Keratinocyte (primary cell): ENCODE data around the gene SPAG16. TPM values are rescaled to one million over a fixed set of nuclear protein-coding genes. Genes with fewer than 3 reads are reported as not detected.

Source experiments
- DNase-seq: peaks from one replicate; pipeline ENCODE4 v3.0.0-alpha.2; 2011; ENCODE audit warnings: low read depth, missing footprints, low spot score
- FAIRE-seq: peaks from 2 replicates; lab custom pipeline; 2011; peaks lifted over from hg19 to GRCh38; lab: Jason Lieb, UNC
- H2AFZ ChIP-seq: 2 replicates; pipeline ENCODE4 v1.6.0; 2012; ENCODE audit warnings: low read length, control low read depth, inconsistent platforms; ENCODE audit not compliant: control insufficient read depth
- H3K27ac ChIP-seq: 2 replicates; pipeline ENCODE4 v1.5.1; 2011; ENCODE audit warnings: low read length; ENCODE audit not compliant: control insufficient read depth, insufficient read depth
- H3K27me3 ChIP-seq: 3 replicates; pipeline ENCODE4 v1.6.0; 2011; ENCODE audit warnings: low read length; ENCODE audit not compliant: control insufficient read depth, insufficient read depth; ENCODE audit errors: extremely low read depth
- H3K36me3 ChIP-seq, 2 experiments: 2 replicates in 1 of 2; 3 replicates in 1 of 2; pipeline ENCODE4 v1.5.1; 2011; ENCODE audit warnings: low read length in 2 of 2, mild to moderate bottlenecking in 1 of 2; ENCODE audit not compliant: control insufficient read depth in 2 of 2, insufficient read depth in 2 of 2; ENCODE audit errors: extremely low read depth in 1 of 2
- H3K4me1 ChIP-seq: 3 replicates; pipeline ENCODE4 v1.5.1; 2011; ENCODE audit warnings: low read length; ENCODE audit not compliant: control insufficient read depth, insufficient read depth; ENCODE audit errors: extremely low read depth
- H3K4me2 ChIP-seq: 3 replicates; pipeline ENCODE4 v1.6.0; 2011; ENCODE audit warnings: low read depth, low read length; ENCODE audit not compliant: control insufficient read depth, insufficient read depth; ENCODE audit errors: extremely low read depth
- H3K4me3 ChIP-seq, 3 experiments: fragments of 200-600 bp in 1 of 3; sonication (generic) in 1 of 3; 2 replicates in 2 of 3; 3 replicates in 1 of 3; pipeline ENCODE4 v1.5.1; 2011 to 2016; ENCODE audit warnings: low read length in 3 of 3, mild to moderate bottlenecking in 3 of 3, control low read depth in 2 of 3, inconsistent platforms in 1 of 3, low read depth in 1 of 3, mixed read lengths in 1 of 3, mixed run types in 1 of 3, moderate library complexity in 1 of 3; ENCODE audit not compliant: control insufficient read depth in 2 of 3, insufficient read depth in 2 of 3; ENCODE audit errors: extremely low read depth in 1 of 3
- H3K79me2 ChIP-seq: 2 replicates; pipeline ENCODE4 v1.6.0; 2012; ENCODE audit warnings: low read length; ENCODE audit not compliant: control insufficient read depth, insufficient read depth
- H3K9ac ChIP-seq: 3 replicates; pipeline ENCODE4 v1.6.0; 2011; ENCODE audit warnings: low read length; ENCODE audit not compliant: control insufficient read depth, insufficient read depth; ENCODE audit errors: extremely low read depth
- H3K9me1 ChIP-seq: 3 replicates; pipeline ENCODE4 v1.6.0; 2011; ENCODE audit warnings: low read length; ENCODE audit not compliant: control insufficient read depth, insufficient read depth; ENCODE audit errors: extremely low read depth
- H3K9me3 ChIP-seq: 2 replicates; pipeline ENCODE4 v1.5.1; 2012; ENCODE audit warnings: low read depth, low read length; ENCODE audit not compliant: control insufficient read depth
- H4K20me1 ChIP-seq: 3 replicates; pipeline ENCODE4 v1.6.0; 2011; ENCODE audit warnings: low read length; ENCODE audit not compliant: control insufficient read depth, insufficient read depth; ENCODE audit errors: extremely low read depth
- EZH2 ChIP-seq: IDR thresholded peaks from one replicate; pipeline ENCODE4 v1.6.1; 2012; ENCODE audit warnings: inconsistent platforms, mild to moderate bottlenecking, low read length, moderate library complexity
- dilution Hi-C: fragments of 300-500 bp; cut with MboI; formaldehyde crosslinking; loops from one replicate; pipeline ENCODE4 v1.7.0; 2020; ENCODE audit warnings: low sequenced_read_pairs; ENCODE audit not compliant: extremely low pct_ligation_motif_present
- polyA plus RNA-seq, 5 experiments: library from polyadenylated mRNA; depleted of rRNA in 3 of 5; stranded (reverse) in 3 of 5; stranded (forward) in 1 of 5; unstranded in 1 of 5; fragments of >200 nt; gene quantifications; 1 replicate in 1 of 5; 2 replicates in 3 of 5; 3 replicates in 1 of 5; pipeline versions ENCODE4 v1.2.1 to v1.2.3, GENCODE V29; 2011 to 2012; ENCODE audit warnings: missing spikeins in 2 of 5, low read depth in 1 of 5, low replicate concordance in 1 of 5
- TF ChIP-seq, protein P1 (sequence below), 3 experiments: IDR thresholded peaks in 1 of 3; conservative IDR thresholded peaks in 1 of 3; optimal IDR thresholded peaks in 1 of 3; 2 replicates in 2 of 3; 3 replicates in 1 of 3; pipeline versions ENCODE3 to v1.5.1; 2011; ENCODE audit warnings: low read length in 3 of 3, mild to moderate bottlenecking in 3 of 3, moderate library complexity in 2 of 3, control low read depth in 1 of 3, inconsistent platforms in 1 of 3; ENCODE audit not compliant: insufficient read depth in 2 of 3; ENCODE audit errors: extremely low read depth in 1 of 3

Gene SPAG16
- polyA plus RNA-seq, 1 donor (not counting 4 experiments of a cell fraction or from before 2014, with no cell fraction given): 19.6 TPM

DNA sequence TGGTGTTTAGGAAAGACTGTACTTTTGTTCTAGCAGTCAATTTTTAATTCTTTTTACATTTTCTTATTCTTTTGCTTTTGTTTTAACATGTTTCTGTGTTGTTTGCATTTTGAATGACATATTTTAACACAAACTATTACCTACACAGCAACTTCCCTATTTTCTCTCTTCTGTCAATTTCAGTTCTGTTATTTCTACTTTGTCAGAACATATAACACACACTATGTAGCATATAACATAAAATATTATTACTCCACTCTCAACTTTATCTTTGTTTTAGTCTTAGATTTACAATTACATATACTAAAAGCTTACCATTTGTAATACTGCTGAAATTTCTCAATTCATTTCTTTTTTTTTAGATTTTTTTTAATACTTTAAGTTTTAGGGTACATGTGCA is 753.9 kb downstream of the SPAG16 start:
- Histone ChIP-seq H3K4me3 (no peak overlapping the region), H3K9me3 (no peaks in the 10 kb centered on the region), H3K36me3 (no peaks in the 10 kb centered on the region), H3K79me2 (no peaks in the 10 kb centered on the region), H3K27me3 (no peaks in the 10 kb centered on the region), H3K4me1 (no peaks in the 10 kb centered on the region), H2AFZ (no peak overlapping the region), H3K4me2 (no peak overlapping the region), H4K20me1 (no peaks in the 10 kb centered on the region), H3K9ac (no peak overlapping the region), H3K9me1 (no peaks in the 10 kb centered on the region), H3K27ac (no peak overlapping the region)
- DNase-seq (no peak), FAIRE-seq (no peak)
- dilution Hi-C loops: no loop called here
- TF ChIP-seq, protein P1, sequence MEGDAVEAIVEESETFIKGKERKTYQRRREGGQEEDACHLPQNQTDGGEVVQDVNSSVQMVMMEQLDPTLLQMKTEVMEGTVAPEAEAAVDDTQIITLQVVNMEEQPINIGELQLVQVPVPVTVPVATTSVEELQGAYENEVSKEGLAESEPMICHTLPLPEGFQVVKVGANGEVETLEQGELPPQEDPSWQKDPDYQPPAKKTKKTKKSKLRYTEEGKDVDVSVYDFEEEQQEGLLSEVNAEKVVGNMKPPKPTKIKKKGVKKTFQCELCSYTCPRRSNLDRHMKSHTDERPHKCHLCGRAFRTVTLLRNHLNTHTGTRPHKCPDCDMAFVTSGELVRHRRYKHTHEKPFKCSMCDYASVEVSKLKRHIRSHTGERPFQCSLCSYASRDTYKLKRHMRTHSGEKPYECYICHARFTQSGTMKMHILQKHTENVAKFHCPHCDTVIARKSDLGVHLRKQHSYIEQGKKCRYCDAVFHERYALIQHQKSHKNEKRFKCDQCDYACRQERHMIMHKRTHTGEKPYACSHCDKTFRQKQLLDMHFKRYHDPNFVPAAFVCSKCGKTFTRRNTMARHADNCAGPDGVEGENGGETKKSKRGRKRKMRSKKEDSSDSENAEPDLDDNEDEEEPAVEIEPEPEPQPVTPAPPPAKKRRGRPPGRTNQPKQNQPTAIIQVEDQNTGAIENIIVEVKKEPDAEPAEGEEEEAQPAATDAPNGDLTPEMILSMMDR (optimal IDR thresholded peaks at IDR 0.05 in 1 of 3, IDR thresholded peaks at IDR 0.05 in 1 of 3, conservative IDR thresholded peaks at IDR 0.05 in 1 of 3; ENCODE audit: extremely low read depth in 1 of 3, insufficient read depth in 2 of 3, low read length in 3 of 3): no peak
- TF ChIP-seq EZH2: no peak

DNA sequence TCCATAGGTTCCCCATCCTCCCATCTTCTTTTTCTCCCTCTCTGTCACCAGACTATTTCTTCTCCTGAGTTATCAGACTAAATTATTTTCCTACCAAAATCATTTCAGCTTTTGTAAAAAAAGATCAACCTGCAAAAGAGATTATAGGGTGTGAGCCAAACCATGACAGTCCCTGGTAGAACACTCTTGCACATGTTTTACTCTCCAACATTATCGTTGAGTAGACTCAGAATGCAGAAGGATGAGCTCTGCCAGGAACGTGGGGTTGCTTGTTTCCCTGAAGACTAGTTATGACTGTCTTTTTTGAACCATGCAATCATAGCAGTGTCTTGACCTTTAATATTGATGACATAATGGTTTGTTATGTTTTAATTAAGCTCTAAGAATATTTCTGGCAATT is 766.5 kb downstream of the SPAG16 start:
- no peak overlapping the region for H3K4me3 ChIP-seq

More for the DNA sequence above, 766.5 kb downstream of the SPAG16 start:
- H3K4me2 ChIP-seq: no peak overlapping the region
- no peaks in the 10 kb centered on the region for H3K4me1 ChIP-seq
- H2AFZ ChIP-seq: no peak overlapping the region
- no peak for FAIRE-seq
- dilution Hi-C loops: no loop called here
- H3K27me3 ChIP-seq: no peaks in the 10 kb centered on the region
- no peaks in the 10 kb centered on the region for H3K9me1 ChIP-seq
- no peaks in the 10 kb centered on the region for H4K20me1 ChIP-seq
- TF ChIP-seq EZH2: no peak
- TF ChIP-seq, protein P1 (optimal IDR thresholded peaks at IDR 0.05 in 1 of 3, IDR thresholded peaks at IDR 0.05 in 1 of 3, conservative IDR thresholded peaks at IDR 0.05 in 1 of 3; ENCODE audit: extremely low read depth in 1 of 3, insufficient read depth in 2 of 3, low read length in 3 of 3): no peak
- no peak for DNase-seq
- H3K9ac ChIP-seq: no peak overlapping the region
- H3K27ac ChIP-seq: no peak overlapping the region
- no peaks in the 10 kb centered on the region for H3K9me3 ChIP-seq
- no peaks in the 10 kb centered on the region for H3K79me2 ChIP-seq
- H3K36me3 ChIP-seq: no peaks in the 10 kb centered on the region
